ENCODE data around the gene SERTM1. TPM values are rescaled to one million over a fixed set of nuclear protein-coding genes. Genes with fewer than 3 reads are reported as not detected.

SERTM1 gene
- total and polyA plus RNA-seq, 4 experiments from 2014 or later, result not detected

- H3K36me3 ChIP-seq (ENCODE audit: insufficient read depth, low read length), result no peaks in the 10 kb centered on the region
- no peaks in the 10 kb centered on the region for H3K9me3 ChIP-seq (ENCODE audit: control insufficient read depth in 1 of 2, low read length in 2 of 2)
- peaks cover 0 to 2% (median 0%) of the 10 kb centered on the region in 8 donors for H3K9me3 Mint-ChIP-seq
- ChIA-PET CTCF (ENCODE audit: partially characterized antibody) (interaction anchor here (1.2 kb wide), 1 partner anchor 12 kb away, joined by 4 read pairs; no protein-coding TSS in a partner anchor), POLR2A (ENCODE audit: partially characterized antibody) (no interaction called here)
- no peaks in the 10 kb centered on the region for H3K4me1 Mint-ChIP-seq
- H3K27ac ChIP-seq (ENCODE audit: low read depth, low read length), result no peak overlapping the region
- H3K4me3 ChIP-seq (ENCODE audit: low read length in 2 of 2), result no peak overlapping the region
- H3K4me3 Mint-ChIP-seq, result no peak overlapping the region
- H3K36me3 Mint-ChIP-seq, result no peaks in the 10 kb centered on the region
- peaks cover 5 to 11% of the 10 kb centered on the region in 2 donors for H3K27me3 Mint-ChIP-seq
- no peaks in the 10 kb centered on the region for H3K4me1 ChIP-seq (ENCODE audit: insufficient read depth, low read length)
- no peak overlapping the region for H3K27ac Mint-ChIP-seq
- DNase-seq, result no peak
- H3K27me3 ChIP-seq (ENCODE audit: insufficient read depth, low read length), result no peaks in the 10 kb centered on the region
- intact Hi-C loops (cut with micrococcal nuclease), result no loop called here
Observed at GRCh38 chr13:36724141-36724540, 50.3 kb downstream of the SERTM1 start.

- DNase-seq, result no peak
- CTCF ChIA-PET (ENCODE audit: partially characterized antibody), result no interaction called here
- Mint-ChIP-seq H3K27ac (no peak overlapping the region), H3K4me3 (no peak overlapping the region), H3K4me1 (no peaks in the 10 kb centered on the region), H3K27me3 (peaks cover 4 to 9% of the 10 kb centered on the region in 2 donors), H3K9me3 (peaks cover 0 to 2% (median 0%) of the 10 kb centered on the region in 8 donors), H3K36me3 (no peaks in the 10 kb centered on the region)
- no peaks in the 10 kb centered on the region for H3K27me3 ChIP-seq (ENCODE audit: insufficient read depth, low read length)
- no peak overlapping the region for H3K4me3 ChIP-seq (ENCODE audit: low read length in 2 of 2)
- intact Hi-C loops (cut with micrococcal nuclease), result no loop called here
- POLR2A ChIA-PET (ENCODE audit: partially characterized antibody), result no interaction called here
- no peaks in the 10 kb centered on the region for H3K4me1 ChIP-seq (ENCODE audit: insufficient read depth, low read length)
- H3K9me3 ChIP-seq (ENCODE audit: control insufficient read depth in 1 of 2, low read length in 2 of 2), result no peaks in the 10 kb centered on the region
- H3K27ac ChIP-seq (ENCODE audit: low read depth, low read length), result no peak overlapping the region
- no peaks in the 10 kb centered on the region for H3K36me3 ChIP-seq (ENCODE audit: insufficient read depth, low read length)
Observed at GRCh38 chr13:36725936-36726335, 52.1 kb downstream of the SERTM1 start.

- H3K27ac Mint-ChIP-seq, result no peak overlapping the region
- H3K27ac ChIP-seq (ENCODE audit: low read depth, low read length), result no peak overlapping the region
- no peaks in the 10 kb centered on the region for H3K4me1 ChIP-seq (ENCODE audit: insufficient read depth, low read length)
- no peaks in the 10 kb centered on the region for H3K27me3 ChIP-seq (ENCODE audit: insufficient read depth, low read length)
- DNase-seq, result no peak
- no peaks in the 10 kb centered on the region for H3K9me3 Mint-ChIP-seq
- H3K4me1 Mint-ChIP-seq, result no peaks in the 10 kb centered on the region
- ChIA-PET POLR2A (ENCODE audit: partially characterized antibody) (no interaction called here), CTCF (ENCODE audit: partially characterized antibody) (interaction anchor here (1.1 kb wide), 1 partner anchor 381 kb away, joined by 5 read pairs; no protein-coding TSS in a partner anchor)
- H3K36me3 Mint-ChIP-seq, result no peaks in the 10 kb centered on the region
- no peak overlapping the region for H3K4me3 Mint-ChIP-seq
- H3K36me3 ChIP-seq (ENCODE audit: insufficient read depth, low read length), result no peaks in the 10 kb centered on the region
- H3K4me3 ChIP-seq (ENCODE audit: low read length in 2 of 2), result no peak overlapping the region
- H3K27me3 Mint-ChIP-seq, result peaks cover 0 to 7% of the 10 kb centered on the region in 2 donors
- H3K9me3 ChIP-seq (ENCODE audit: control insufficient read depth in 1 of 2, low read length in 2 of 2), result no peaks in the 10 kb centered on the region
- intact Hi-C loops (cut with micrococcal nuclease), result no loop called here
Observed at GRCh38 chr13:36728006-36728405, 54.2 kb downstream of the SERTM1 start.

- Mint-ChIP-seq H3K4me1 (no peaks in the 10 kb centered on the region), H3K4me3 (no peak overlapping the region), H3K36me3 (no peaks in the 10 kb centered on the region), H3K27me3 (peaks cover 2 to 4% of the 10 kb centered on the region in 2 donors), H3K27ac (no peak overlapping the region), H3K9me3 (peaks cover 0 to 1% (median 0%) of the 10 kb centered on the region in 8 donors)
- Histone ChIP-seq H3K27ac (ENCODE audit: low read depth, low read length) (no peak overlapping the region), H3K4me3 (ENCODE audit: low read length in 2 of 2) (no peak overlapping the region), H3K36me3 (ENCODE audit: insufficient read depth, low read length) (no peaks in the 10 kb centered on the region), H3K27me3 (ENCODE audit: insufficient read depth, low read length) (no peaks in the 10 kb centered on the region), H3K9me3 (ENCODE audit: control insufficient read depth in 1 of 2, low read length in 2 of 2) (no peaks in the 10 kb centered on the region), H3K4me1 (ENCODE audit: insufficient read depth, low read length) (no peaks in the 10 kb centered on the region)
- peak; percentile 10 to 39 (median 22) for DNase-seq
- ChIA-PET POLR2A (ENCODE audit: partially characterized antibody) (no interaction called here), CTCF (ENCODE audit: partially characterized antibody) (interaction anchor here (1.1 to 4.8 kb wide), 7 partner anchors 9 to 454 kb away, joined by 3 to 37 read pairs (median 7); partner anchors contain the start of gene SPART)
- intact Hi-C loops (cut with micrococcal nuclease), result no loop called here
Observed at GRCh38 chr13:36736119-36736726, 62.4 kb downstream of the SERTM1 start.

GRCh38 chr13:36737524-36738083 is 63.8 kb downstream of the SERTM1 start:
- no peaks in the 10 kb centered on the region for H3K36me3 ChIP-seq (ENCODE audit: insufficient read depth, low read length)
- intact Hi-C loops (cut with micrococcal nuclease), result no loop called here
- no peaks in the 10 kb centered on the region for H3K4me1 Mint-ChIP-seq
- ChIA-PET POLR2A (ENCODE audit: partially characterized antibody) (no interaction called here), CTCF (ENCODE audit: partially characterized antibody) (interaction anchor here (2.5 to 4.8 kb wide), 4 partner anchors 7 to 455 kb away, joined by 7 to 37 read pairs (median 16); partner anchors contain the start of gene SPART)
- H3K27me3 ChIP-seq (ENCODE audit: insufficient read depth, low read length), result no peaks in the 10 kb centered on the region
- no peaks in the 10 kb centered on the region for H3K9me3 ChIP-seq (ENCODE audit: control insufficient read depth in 1 of 2, low read length in 2 of 2)
- peaks cover 0 to 1% (median 0%) of the 10 kb centered on the region in 8 donors for H3K9me3 Mint-ChIP-seq
- no peak overlapping the region for H3K27ac ChIP-seq (ENCODE audit: low read depth, low read length)
- no peaks in the 10 kb centered on the region for H3K4me1 ChIP-seq (ENCODE audit: insufficient read depth, low read length)
- no peak for DNase-seq
- H3K4me3 Mint-ChIP-seq, result no peak overlapping the region
- H3K36me3 Mint-ChIP-seq, result no peaks in the 10 kb centered on the region
- H3K27me3 Mint-ChIP-seq, result peaks cover 2 to 4% of the 10 kb centered on the region in 2 donors
- no peak overlapping the region for H3K27ac Mint-ChIP-seq
- no peak overlapping the region for H3K4me3 ChIP-seq (ENCODE audit: low read length in 2 of 2)

- Mint-ChIP-seq H3K9me3 (peaks cover 0 to 2% (median 0%) of the 10 kb centered on the region in 8 donors), H3K27me3 (peaks cover 0 to 4% of the 10 kb centered on the region in 2 donors), H3K36me3 (no peaks in the 10 kb centered on the region), H3K4me1 (no peaks in the 10 kb centered on the region), H3K27ac (no peak overlapping the region), H3K4me3 (no peak overlapping the region)
- CTCF ChIA-PET (ENCODE audit: partially characterized antibody), result interaction anchor here (2.9 kb wide), 1 partner anchor 10 kb away, joined by 21 read pairs; no protein-coding TSS in a partner anchor
- Histone ChIP-seq H3K36me3 (ENCODE audit: insufficient read depth, low read length) (no peaks in the 10 kb centered on the region), H3K27me3 (ENCODE audit: insufficient read depth, low read length) (no peaks in the 10 kb centered on the region), H3K27ac (ENCODE audit: low read depth, low read length) (no peak overlapping the region), H3K4me1 (ENCODE audit: insufficient read depth, low read length) (no peaks in the 10 kb centered on the region), H3K4me3 (ENCODE audit: low read length in 2 of 2) (no peak overlapping the region), H3K9me3 (ENCODE audit: control insufficient read depth in 1 of 2, low read length in 2 of 2) (no peaks in the 10 kb centered on the region)
- no peak for DNase-seq
- intact Hi-C loops (cut with micrococcal nuclease), result no loop called here
- POLR2A ChIA-PET (ENCODE audit: partially characterized antibody), result no interaction called here
Observed at GRCh38 chr13:36745436-36745835, 71.6 kb downstream of the SERTM1 start.

GRCh38 chr13:36746051-36746450 is 72.2 kb downstream of the SERTM1 start:
- DNase-seq, result no peak
- Mint-ChIP-seq H3K4me3 (no peak overlapping the region), H3K36me3 (no peaks in the 10 kb centered on the region), H3K27me3 (peaks cover 0 to 5% of the 10 kb centered on the region in 2 donors), H3K4me1 (no peaks in the 10 kb centered on the region), H3K27ac (no peak overlapping the region), H3K9me3 (peaks cover 0 to 4% (median 0%) of the 10 kb centered on the region in 8 donors)
- Histone ChIP-seq H3K27ac (ENCODE audit: low read depth, low read length) (no peak overlapping the region), H3K27me3 (ENCODE audit: insufficient read depth, low read length) (no peaks in the 10 kb centered on the region), H3K36me3 (ENCODE audit: insufficient read depth, low read length) (no peaks in the 10 kb centered on the region), H3K4me3 (ENCODE audit: low read length in 2 of 2) (no peak overlapping the region), H3K4me1 (ENCODE audit: insufficient read depth, low read length) (no peaks in the 10 kb centered on the region), H3K9me3 (ENCODE audit: control insufficient read depth in 1 of 2, low read length in 2 of 2) (no peaks in the 10 kb centered on the region)
- ChIA-PET POLR2A (ENCODE audit: partially characterized antibody) (no interaction called here), CTCF (ENCODE audit: partially characterized antibody) (interaction anchor here (2.9 kb wide), 1 partner anchor 10 kb away, joined by 21 read pairs; no protein-coding TSS in a partner anchor)
- intact Hi-C loops (cut with micrococcal nuclease), result no loop called here

All from CD4-positive, alpha-beta memory T cell (primary cell).